IgD-negative memory B cell (primary cell): ENCODE data around the gene SNX24. TPM values are rescaled to one million over a fixed set of nuclear protein-coding genes. Genes with fewer than 3 reads are reported as not detected.
A peak's percentile ranks its signal among the peaks of the same experiment; 100 is the strongest.
"Not testable (repeated sequence)": the region's sequence is repeated elsewhere in the genome, so short reads cannot be mapped to it uniquely, and the experiment has no call there.

Experiments used
- H3K27ac Mint-ChIP-seq, 3 donors: one replicate each; pipeline ENCODE4 v1.8.0; 2020 to 2022; ENCODE audit warnings: mild to moderate bottlenecking in 3 of 3, mixed read lengths in 3 of 3, moderate library complexity in 1 of 3
- H3K27me3 Mint-ChIP-seq: one replicate; pipeline ENCODE4 v1.8.0; 2021; ENCODE audit warnings: mixed read lengths
- H3K36me3 Mint-ChIP-seq: one replicate; pipeline ENCODE4 v1.8.0; 2020; ENCODE audit warnings: mild to moderate bottlenecking, mixed read lengths
- H3K4me1 Mint-ChIP-seq, 3 donors: one replicate each; pipeline ENCODE4 v1.8.0; 2020 to 2022; ENCODE audit warnings: mixed read lengths in 3 of 3, mild to moderate bottlenecking in 1 of 3
- H3K4me3 Mint-ChIP-seq, 4 donors: one replicate each; pipeline ENCODE4 v1.8.0; 2020 to 2022; ENCODE audit warnings: mild to moderate bottlenecking in 4 of 4, mixed read lengths in 4 of 4, moderate library complexity in 3 of 4
- H3K9me3 Mint-ChIP-seq, 3 donors: one replicate each; pipeline ENCODE4 v1.8.0; 2020 to 2021; ENCODE audit warnings: mixed read lengths in 3 of 3, mild to moderate bottlenecking in 1 of 3
- polyA plus RNA-seq: library from polyadenylated mRNA; unstranded; fragments of 300-500 nt; fragmentation: Illumina TruSeq; gene quantifications from one replicate; pipeline ENCODE4 v1.2.3, GENCODE V29; 2021

Gene SNX24
- polyA plus RNA-seq, 1 donor from 2014 or later, result 2.5 TPM

DNA sequence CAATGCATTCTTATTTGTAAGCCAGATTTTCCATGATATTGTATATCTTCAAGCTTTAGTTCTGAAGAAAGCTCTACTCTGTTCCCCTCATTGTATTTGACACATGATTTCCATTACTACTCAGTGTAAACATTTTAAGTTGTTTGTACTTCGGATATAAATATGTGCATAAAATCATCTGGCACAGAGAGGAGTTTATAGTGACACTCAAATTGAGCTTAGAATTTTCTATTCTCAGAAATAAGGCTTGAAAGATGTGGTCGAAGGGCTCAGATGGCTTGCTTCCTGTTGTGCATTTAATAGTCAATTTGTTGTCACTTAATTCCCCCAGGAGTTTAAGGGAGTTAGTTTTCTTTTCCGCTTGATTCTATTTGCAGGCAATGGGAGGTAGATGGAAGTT is 102.4 kb downstream of the SNX24 start:
- H3K4me3 Mint-ChIP-seq, result no peak overlapping the region
- H3K27me3 Mint-ChIP-seq, result no peaks in the 10 kb centered on the region
- H3K4me1 Mint-ChIP-seq, result peaks cover 4 to 9% (median 6%) of the 10 kb centered on the region in 3 donors
- H3K27ac Mint-ChIP-seq, result no peak overlapping the region
- no peaks in the 10 kb centered on the region for H3K9me3 Mint-ChIP-seq
- H3K36me3 Mint-ChIP-seq, result peaks cover 7% of the 10 kb centered on the region

- no peaks in the 10 kb centered on the region for H3K27me3 Mint-ChIP-seq
- no peak overlapping the region for H3K27ac Mint-ChIP-seq
Observed at GRCh38 chr5:122948319-122948718, 102.9 kb downstream of the SNX24 start.

GRCh38 chr5:122951658-122952057 is 106.2 kb downstream of the SNX24 start:
- Mint-ChIP-seq H3K4me1 (peaks cover 0 to 4% (median 1%) of the 10 kb centered on the region in 3 donors), H3K27ac (no peak overlapping the region), H3K4me3 (no peak overlapping the region), H3K27me3 (no peaks in the 10 kb centered on the region), H3K9me3 (no peaks in the 10 kb centered on the region), H3K36me3 (peaks cover 3% of the 10 kb centered on the region)

More at GRCh38 chr5:122948319-122948718, 102.9 kb downstream of the SNX24 start:
- no peak overlapping the region for H3K4me3 Mint-ChIP-seq
- H3K9me3 Mint-ChIP-seq, result no peaks in the 10 kb centered on the region
- H3K4me1 Mint-ChIP-seq, result peaks cover 1 to 6% (median 6%) of the 10 kb centered on the region in 3 donors
- peaks cover 7% of the 10 kb centered on the region for H3K36me3 Mint-ChIP-seq

DNA sequence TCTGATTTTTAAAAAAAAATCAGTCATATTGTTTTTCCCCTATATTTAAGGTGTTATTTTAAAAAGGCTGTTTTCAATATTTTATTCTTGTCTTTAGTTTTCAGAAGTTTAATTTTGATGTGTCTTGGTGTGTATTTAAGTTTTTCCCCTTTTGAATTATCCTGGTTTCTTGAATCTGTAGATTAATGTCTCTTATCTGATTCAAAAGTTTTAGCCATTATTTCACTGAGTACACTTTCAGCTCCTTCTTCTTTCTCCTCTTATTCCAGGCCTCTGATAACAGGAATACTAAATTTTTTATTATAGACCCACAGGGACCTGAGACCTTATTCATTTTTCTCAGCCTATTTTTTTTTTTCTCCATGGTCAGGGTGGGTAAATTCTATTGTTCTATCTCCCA is 109.3 kb downstream of the SNX24 start:
- Mint-ChIP-seq H3K9me3 (peaks cover 1 to 10% (median 6%) of the 10 kb centered on the region in 3 donors), H3K27ac (no peak overlapping the region), H3K4me1 (no peaks in the 10 kb centered on the region), H3K27me3 (no peaks in the 10 kb centered on the region), H3K4me3 (no peak overlapping the region), H3K36me3 (peaks cover 11% of the 10 kb centered on the region)

DNA sequence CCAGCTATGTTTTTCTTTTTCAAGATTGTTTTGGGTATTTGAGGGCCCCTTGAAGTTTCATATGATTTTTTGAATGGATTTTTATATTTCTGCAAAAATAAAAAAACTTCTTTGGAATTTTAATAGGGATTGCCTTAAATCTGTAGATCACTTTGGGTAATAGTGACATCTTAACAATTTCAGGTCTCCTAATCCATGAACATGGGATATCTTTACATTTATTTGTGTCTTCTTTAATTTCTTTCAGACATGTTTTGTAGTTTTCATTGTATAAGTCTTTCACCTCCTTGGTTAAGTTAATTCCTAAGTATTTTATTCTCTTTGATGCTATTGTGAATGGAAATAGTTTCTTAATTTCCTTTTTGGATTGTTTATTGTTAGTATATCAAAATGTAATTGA is 112.0 kb downstream of the SNX24 start:
- Mint-ChIP-seq H3K36me3 (peaks cover 12% of the 10 kb centered on the region), H3K27me3 (no peaks in the 10 kb centered on the region), H3K4me3 (peak overlapping the region in 1 of 4 donors; percentile 9), H3K27ac (no peak overlapping the region), H3K9me3 (peaks cover 1 to 10% (median 6%) of the 10 kb centered on the region in 3 donors), H3K4me1 (no peaks in the 10 kb centered on the region)

DNA sequence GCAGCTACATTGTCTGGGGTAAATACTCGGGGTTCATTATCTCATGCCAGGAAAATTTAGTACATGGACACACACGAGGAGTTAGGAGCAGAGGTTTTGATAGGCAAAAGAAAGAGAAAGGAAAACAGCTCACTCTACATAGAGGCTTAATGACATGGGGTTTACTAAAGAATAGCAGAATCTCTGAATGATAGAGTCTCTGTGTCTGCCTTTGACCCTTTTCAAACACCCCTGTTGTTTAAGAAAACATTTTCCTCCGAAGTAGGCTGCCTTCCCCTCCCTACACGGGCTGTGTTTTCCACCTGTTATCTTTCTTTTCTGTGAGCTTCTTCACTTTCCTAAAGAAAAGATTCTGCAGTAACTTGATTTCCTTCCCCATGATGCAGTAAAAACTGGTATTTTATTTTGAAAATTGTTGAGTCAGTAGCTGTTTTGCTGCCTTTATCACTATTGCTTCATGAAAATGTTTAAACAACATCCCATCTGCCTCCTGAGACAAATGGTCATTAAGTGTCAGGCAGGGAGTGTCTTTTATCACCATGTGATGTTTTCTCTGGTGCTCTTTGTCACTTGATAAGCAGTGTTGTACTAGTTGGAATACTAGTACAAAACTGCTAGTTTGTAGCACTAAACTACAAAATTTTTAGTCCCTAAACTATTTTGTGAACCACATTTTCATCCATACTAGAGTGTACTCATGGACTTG is 114.5 kb downstream of the SNX24 start:
- Mint-ChIP-seq H3K27me3 (no peaks in the 10 kb centered on the region), H3K4me3 (no peak overlapping the region), H3K9me3 (peaks cover 1 to 10% (median 6%) of the 10 kb centered on the region in 3 donors), H3K36me3 (peaks cover 13% of the 10 kb centered on the region), H3K4me1 (no peaks in the 10 kb centered on the region), H3K27ac (no peak overlapping the region)

DNA sequence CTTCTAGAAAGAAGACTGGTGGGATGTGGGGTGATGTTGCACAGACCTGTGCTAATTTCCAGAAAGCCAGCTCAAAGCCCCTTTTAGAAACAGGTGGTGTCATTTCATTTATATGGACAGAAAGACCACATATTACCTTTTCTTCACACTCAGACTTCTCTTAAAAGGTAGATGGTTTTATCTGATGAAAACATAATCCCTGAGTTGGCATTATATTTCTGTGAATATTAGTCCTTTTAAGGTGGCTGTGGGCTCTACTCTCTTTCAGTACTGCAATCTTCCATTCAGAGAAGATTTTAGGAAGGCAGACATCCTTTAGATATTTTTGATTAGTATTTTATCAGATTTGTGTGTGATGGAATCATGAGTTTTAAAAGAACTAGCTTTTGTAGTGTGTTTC is 117.9 kb downstream of the SNX24 start:
- Mint-ChIP-seq H3K36me3 (peaks cover 10% of the 10 kb centered on the region), H3K4me3 (no peak overlapping the region), H3K27me3 (no peaks in the 10 kb centered on the region), H3K27ac (no peak overlapping the region), H3K4me1 (peaks cover 0 to 14% (median 11%) of the 10 kb centered on the region in 3 donors), H3K9me3 (peaks cover 0 to 2% (median 1%) of the 10 kb centered on the region in 3 donors)

DNA sequence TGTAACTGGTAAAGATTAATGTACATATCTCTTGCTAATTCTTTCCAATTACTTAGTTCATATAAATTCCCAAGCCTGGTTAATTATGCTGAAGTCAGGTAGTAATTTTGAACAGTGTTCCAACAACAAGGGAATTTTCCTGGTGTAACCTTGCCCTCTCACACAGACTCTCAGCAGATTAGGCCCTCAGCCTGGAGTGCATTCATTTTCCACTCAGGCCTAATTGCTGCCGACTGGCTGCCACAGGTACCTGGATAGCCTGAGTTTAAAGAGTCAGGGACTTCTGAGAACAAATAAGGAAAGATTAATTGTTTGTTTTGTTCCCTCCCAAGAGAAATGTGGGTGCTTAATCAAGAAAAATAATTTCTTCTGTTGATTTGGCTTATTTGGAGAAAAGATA is 119.7 kb downstream of the SNX24 start:
- no peaks in the 10 kb centered on the region for H3K27me3 Mint-ChIP-seq
- H3K9me3 Mint-ChIP-seq, result no peaks in the 10 kb centered on the region
- no peak overlapping the region for H3K4me3 Mint-ChIP-seq
- H3K36me3 Mint-ChIP-seq, result peaks cover 4% of the 10 kb centered on the region
- no peak overlapping the region for H3K27ac Mint-ChIP-seq
- H3K4me1 Mint-ChIP-seq, result peaks cover 0 to 14% (median 11%) of the 10 kb centered on the region in 3 donors

DNA sequence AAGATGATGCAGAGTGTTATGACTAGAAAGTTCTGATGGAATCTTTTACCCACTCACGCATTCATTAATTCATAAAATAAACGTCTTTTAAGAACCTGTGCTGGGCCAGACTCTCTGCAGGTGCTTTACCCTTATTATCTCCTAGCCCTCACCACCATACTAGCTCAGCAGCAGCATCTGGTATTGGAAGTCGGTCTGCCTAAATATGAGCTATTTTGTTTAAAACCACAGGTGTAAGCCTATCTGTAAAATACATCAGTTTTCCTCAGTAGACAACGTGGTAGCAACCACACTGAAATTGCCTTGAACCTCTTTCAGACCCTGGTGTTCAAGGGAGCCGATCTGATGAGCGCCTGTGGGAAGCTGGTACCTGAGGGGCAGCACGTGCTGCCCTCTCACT is 121.7 kb downstream of the SNX24 start:
- no peak overlapping the region for H3K27ac Mint-ChIP-seq
- H3K4me3 Mint-ChIP-seq, result peak overlapping the region in 1 of 4 donors; percentile 75
- peaks cover 0 to 14% (median 11%) of the 10 kb centered on the region in 3 donors for H3K4me1 Mint-ChIP-seq
- H3K36me3 Mint-ChIP-seq, result peaks cover 4% of the 10 kb centered on the region
- no peaks in the 10 kb centered on the region for H3K27me3 Mint-ChIP-seq
- no peaks in the 10 kb centered on the region for H3K9me3 Mint-ChIP-seq

- Mint-ChIP-seq H3K36me3 (peaks cover 2% of the 10 kb centered on the region), H3K9me3 (no peaks in the 10 kb centered on the region), H3K4me3 (peak overlapping the region in 1 of 4 donors; percentile 14), H3K4me1 (peaks cover 0 to 14% (median 11%) of the 10 kb centered on the region in 3 donors), H3K27me3 (no peaks in the 10 kb centered on the region), H3K27ac (peak overlapping the region in 1 of 3 donors; percentile 61)
Observed at GRCh38 chr5:122967625-122968024, 122.2 kb downstream of the SNX24 start.

GRCh38 chr5:122968056-122968455 is 122.6 kb downstream of the SNX24 start:
- H3K4me1 Mint-ChIP-seq, result peaks cover 0 to 14% (median 11%) of the 10 kb centered on the region in 3 donors
- not testable (repeated sequence) for H3K9me3 Mint-ChIP-seq, H3K36me3 Mint-ChIP-seq, H3K27me3 Mint-ChIP-seq, H3K4me3 Mint-ChIP-seq
- peak overlapping the region in 1 of 3 donors; percentile 61 for H3K27ac Mint-ChIP-seq

DNA sequence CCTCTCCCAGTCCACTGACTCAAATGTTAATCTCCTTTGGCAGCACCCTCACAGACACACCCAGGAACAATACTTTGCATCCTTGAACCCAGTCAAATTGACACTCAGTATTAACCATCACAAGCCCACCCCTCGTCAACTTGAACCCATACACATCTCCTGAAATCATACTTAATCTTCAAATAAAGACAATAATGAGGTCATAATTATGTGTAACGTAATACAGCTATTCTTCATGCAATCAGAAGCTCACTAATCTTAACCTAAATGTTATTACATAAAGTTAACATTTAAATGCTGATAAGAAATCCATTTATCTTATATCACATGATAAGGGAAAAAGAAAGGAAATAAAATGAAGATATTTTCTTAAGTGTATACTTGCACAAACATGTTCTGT is 125.9 kb downstream of the SNX24 start:
- Mint-ChIP-seq H3K4me3 (no peak overlapping the region), H3K9me3 (no peaks in the 10 kb centered on the region), H3K27ac (no peak overlapping the region), H3K27me3 (no peaks in the 10 kb centered on the region), H3K36me3 (peaks cover 2% of the 10 kb centered on the region), H3K4me1 (peaks cover 0 to 14% (median 11%) of the 10 kb centered on the region in 3 donors)

- peaks cover 0 to under 1% (median under 1%) of the 10 kb centered on the region in 3 donors for H3K4me1 Mint-ChIP-seq
- H3K27me3 Mint-ChIP-seq, result no peaks in the 10 kb centered on the region
- H3K4me3 Mint-ChIP-seq, result no peak overlapping the region
- H3K27ac Mint-ChIP-seq, result no peak overlapping the region
- H3K9me3 Mint-ChIP-seq, result no peaks in the 10 kb centered on the region
- peaks cover 2% of the 10 kb centered on the region for H3K36me3 Mint-ChIP-seq
Observed at GRCh38 chr5:122972877-122973276, 127.5 kb downstream of the SNX24 start.

DNA sequence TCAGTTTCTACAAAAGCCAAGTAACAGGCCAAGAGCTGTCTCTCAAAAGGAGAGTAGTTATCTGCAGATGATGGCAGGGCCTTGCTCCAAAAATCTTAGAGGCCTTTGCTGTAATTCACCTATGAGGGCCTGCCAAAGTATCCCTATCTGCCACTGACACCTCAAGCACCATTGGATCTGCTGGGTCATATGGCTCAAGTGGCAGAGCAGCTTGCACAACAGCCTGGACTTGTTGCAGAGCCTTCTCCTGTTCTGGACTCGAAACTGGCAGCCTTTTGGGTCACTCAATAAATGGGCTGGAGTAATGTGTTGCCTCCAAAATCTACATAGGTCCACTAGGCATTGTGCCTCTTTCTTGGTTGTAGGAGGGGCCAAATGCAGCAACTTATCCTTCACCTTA is 128.3 kb downstream of the SNX24 start:
- H3K27ac Mint-ChIP-seq, result not testable (repeated sequence)

DNA sequence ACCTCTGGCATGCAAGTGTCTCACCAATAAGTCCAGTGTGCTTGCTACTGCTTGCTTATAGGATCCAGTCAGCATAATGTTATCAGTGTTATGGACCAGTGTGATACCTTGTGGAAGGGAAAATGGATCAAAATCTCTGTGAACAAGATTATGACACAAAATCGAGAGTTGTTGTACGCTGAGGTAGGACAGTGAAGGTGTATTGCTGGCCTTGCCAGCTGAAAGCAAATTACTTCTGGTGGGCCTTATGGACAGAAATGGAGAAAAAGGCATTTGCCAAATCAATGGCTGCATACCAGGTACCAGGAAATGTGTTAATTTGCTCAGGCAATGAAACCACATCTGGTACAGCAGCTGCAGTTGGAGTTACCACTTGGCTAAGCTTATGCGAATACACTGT is 128.8 kb downstream of the SNX24 start:
- not testable (repeated sequence) for H3K27me3 Mint-ChIP-seq, H3K9me3 Mint-ChIP-seq, H3K27ac Mint-ChIP-seq, H3K4me3 Mint-ChIP-seq, H3K36me3 Mint-ChIP-seq, H3K4me1 Mint-ChIP-seq

More for the DNA sequence above, 128.3 kb downstream of the SNX24 start:
- not testable (repeated sequence) for H3K36me3 Mint-ChIP-seq, H3K27me3 Mint-ChIP-seq, H3K4me1 Mint-ChIP-seq, H3K9me3 Mint-ChIP-seq, H3K4me3 Mint-ChIP-seq

- no peak overlapping the region for H3K4me3 Mint-ChIP-seq
- no peaks in the 10 kb centered on the region for H3K9me3 Mint-ChIP-seq
- H3K27me3 Mint-ChIP-seq, result peaks cover 2% of the 10 kb centered on the region
- H3K27ac Mint-ChIP-seq, result no peak overlapping the region
- H3K36me3 Mint-ChIP-seq, result peaks cover 4% of the 10 kb centered on the region
- H3K4me1 Mint-ChIP-seq, result no peaks in the 10 kb centered on the region
Observed at GRCh38 chr5:122977319-122977718, 131.9 kb downstream of the SNX24 start.
